ENCODE results near the gene IGSF23.

- TF ChIP-seq CTCF (IDR thresholded peaks at IDR 0.05), result no peak
- TF ChIP-seq EZH2 (IDR thresholded peaks at IDR 0.05; ENCODE audit: borderline replicate concordance, insufficient read depth, low read depth, low read length, poor library complexity, severe bottlenecking), result no peak
These were observed 3.9 kb downstream of the IGSF23 start for GRCh38 chr19:44617110-44617880.

All from B cell (primary cell).